Activated CD4-positive, alpha-beta T cell treated with anti-CD3 and anti-CD28 coated beads for 36 hours (primary cell): ENCODE data around the gene NFRKB. TPM values are rescaled to one million over a fixed set of nuclear protein-coding genes. Genes with fewer than 3 reads are reported as not detected.

Source experiments
- ATAC-seq: fragments of 200-7000 bp; cut with Tn5 transposase; one replicate; pipeline ENCODE4 v1.10.0; 2021; ENCODE audit warnings: mild to moderate bottlenecking, moderate library complexity
- CTCF ChIA-PET: fragments of 350-600 bp; sonication (Branson Sonifier 250); formaldehyde crosslinking; loops from one replicate; lab custom pipeline; 2021; ENCODE audit warnings: antibody characterized with exemption; lab: Charles Lee
- POLR2A ChIA-PET: fragments of 350-600 bp; sonication (Branson Sonifier 250); formaldehyde crosslinking; loops from one replicate; lab custom pipeline; 2021; ENCODE audit warnings: antibody characterized with exemption, inconsistent platforms; lab: Charles Lee
- DNase-seq: peaks from one replicate; pipeline ENCODE4 v3.0.0-alpha.2; 2020
- H3K27ac Mint-ChIP-seq: one replicate; pipeline ENCODE4 v1.8.0; 2021; ENCODE audit warnings: mixed read lengths
- H3K27me3 Mint-ChIP-seq: one replicate; pipeline ENCODE4 v1.8.0; 2021; ENCODE audit warnings: mixed read lengths
- H3K36me3 Mint-ChIP-seq: one replicate; pipeline ENCODE4 v1.8.0; 2021; ENCODE audit warnings: low read depth, mixed read lengths
- H3K4me1 Mint-ChIP-seq: one replicate; pipeline ENCODE4 v1.8.0; 2021; ENCODE audit warnings: mixed read lengths
- H3K4me3 Mint-ChIP-seq: one replicate; pipeline ENCODE4 v1.8.0; 2021; ENCODE audit warnings: mild to moderate bottlenecking, moderate library complexity, mixed read lengths
- H3K9me3 Mint-ChIP-seq: one replicate; pipeline ENCODE4 v1.8.0; 2021; ENCODE audit warnings: low read depth, mixed read lengths
- intact Hi-C, 2 experiments: fragments of 100-400 bp; cut with DNase I in 1 of 2; cut with micrococcal nuclease in 1 of 2; formaldehyde crosslinking; loops; one replicate each; pipeline versions ENCODE4 v1.14.2 to v1.15.1; 2022 to 2024; cut with DNase I, micrococcal nuclease
- total RNA-seq, 2 experiments: library from RNA; stranded (reverse); gene quantifications; one replicate each; pipeline ENCODE4 v1.2.3, GENCODE V29; 2021

NFRKB gene
- total RNA-seq, 2 experiments from 2014 or later = 27.3 to 31.0 TPM

GRCh38 chr11:129930296-129930695 lies 34.9 kb upstream of the NFRKB start:
- intact Hi-C loops = no loop called here
- Mint-ChIP-seq H3K27ac (no peak overlapping the region), H3K27me3 (no peaks in the 10 kb centered on the region), H3K4me3 (no peak overlapping the region), H3K9me3 (no peaks in the 10 kb centered on the region), H3K36me3 (peaks cover 16% of the 10 kb centered on the region), H3K4me1 (no peaks in the 10 kb centered on the region)
- ATAC-seq = no peak
- CTCF ChIA-PET = interaction anchor here (0.8 to 2.0 kb wide), 3 partner anchors 25 to 202 kb away, joined by 3 to 4 read pairs (median 4); no protein-coding TSS in a partner anchor
- POLR2A ChIA-PET = no interaction called here
- DNase-seq = no peak

GRCh38 chr11:129929721-129930120 lies 34.3 kb upstream of the NFRKB start:
- intact Hi-C loops = no loop called here
- H3K36me3 Mint-ChIP-seq = peaks cover 16% of the 10 kb centered on the region
- DNase-seq = no peak
- no peak overlapping the region for H3K27ac Mint-ChIP-seq
- POLR2A ChIA-PET = no interaction called here
- no peaks in the 10 kb centered on the region for H3K4me1 Mint-ChIP-seq
- H3K4me3 Mint-ChIP-seq = no peak overlapping the region
- no peak for ATAC-seq
- CTCF ChIA-PET = interaction anchor here (0.8 to 2.0 kb wide), 3 partner anchors 25 to 203 kb away, joined by 3 to 4 read pairs (median 4); no protein-coding TSS in a partner anchor
- no peaks in the 10 kb centered on the region for H3K9me3 Mint-ChIP-seq
- H3K27me3 Mint-ChIP-seq = no peaks in the 10 kb centered on the region

- ChIA-PET POLR2A (no interaction called here), CTCF (interaction anchor here (1.2 to 2.0 kb wide), 2 partner anchors 26 to 203 kb away, joined by 4 read pairs; no protein-coding TSS in a partner anchor)
These were observed 33.7 kb upstream of the NFRKB start for GRCh38 chr11:129928923-129929692.

GRCh38 chr11:129922674-129923073 lies 27.3 kb upstream of the NFRKB start:
- Mint-ChIP-seq H3K4me1 (peaks cover 6% of the 10 kb centered on the region), H3K4me3 (no peak overlapping the region), H3K27me3 (no peaks in the 10 kb centered on the region), H3K36me3 (peaks cover 13% of the 10 kb centered on the region), H3K9me3 (no peaks in the 10 kb centered on the region), H3K27ac (no peak overlapping the region)
- ChIA-PET CTCF (interaction anchor here (0.6 to 8.5 kb wide), 16 partner anchors 10 to 1005 kb away, joined by 3 to 225 read pairs (median 4); no protein-coding TSS in a partner anchor), POLR2A (no interaction called here)
- intact Hi-C loops = loop anchor here (1.0 kb wide), 3 partner anchors 81 to 210 kb away; partner anchors contain the start of gene APLP2 (in 1 of the 2)
- ATAC-seq (no peak), DNase-seq (no peak)

More at GRCh38 chr11:129928923-129929692, 33.7 kb upstream of the NFRKB start:
- no peak overlapping the region for H3K27ac Mint-ChIP-seq
- peaks cover 16% of the 10 kb centered on the region for H3K36me3 Mint-ChIP-seq
- H3K9me3 Mint-ChIP-seq = no peaks in the 10 kb centered on the region
- no peaks in the 10 kb centered on the region for H3K4me1 Mint-ChIP-seq
- H3K27me3 Mint-ChIP-seq = no peaks in the 10 kb centered on the region
- ATAC-seq (no peak), DNase-seq (no peak)
- no peak overlapping the region for H3K4me3 Mint-ChIP-seq
- intact Hi-C loops = no loop called here

GRCh38 chr11:129918361-129918760 lies 23.0 kb upstream of the NFRKB start:
- no peak for DNase-seq
- CTCF ChIA-PET = interaction anchor here (0.6 kb wide), 1 partner anchor 137 kb away, joined by 3 read pairs; no protein-coding TSS in a partner anchor
- Mint-ChIP-seq H3K4me3 (no peak overlapping the region), H3K4me1 (peaks cover 4% of the 10 kb centered on the region), H3K9me3 (no peaks in the 10 kb centered on the region), H3K27me3 (no peaks in the 10 kb centered on the region), H3K27ac (no peak overlapping the region), H3K36me3 (peaks cover 15% of the 10 kb centered on the region)
- intact Hi-C loops = no loop called here
- no peak for ATAC-seq
- POLR2A ChIA-PET = no interaction called here

- Mint-ChIP-seq H3K4me1 (peaks cover 2% of the 10 kb centered on the region), H3K4me3 (no peak overlapping the region), H3K36me3 (peaks cover 14% of the 10 kb centered on the region), H3K27me3 (no peaks in the 10 kb centered on the region), H3K9me3 (no peaks in the 10 kb centered on the region), H3K27ac (no peak overlapping the region)
- ChIA-PET POLR2A (no interaction called here), CTCF (interaction anchor here (1.0 kb wide), 1 partner anchor 215 kb away, joined by 3 read pairs; no protein-coding TSS in a partner anchor)
- DNase-seq (no peak), ATAC-seq (no peak)
- intact Hi-C loops = no loop called here
These were observed 21.9 kb upstream of the NFRKB start for GRCh38 chr11:129917231-129917630.

GRCh38 chr11:129911298-129911697 lies 15.9 kb upstream of the NFRKB start:
- Mint-ChIP-seq H3K27ac (peak overlapping the region; percentile 75), H3K4me3 (no peak overlapping the region), H3K9me3 (no peaks in the 10 kb centered on the region), H3K4me1 (peaks cover 5% of the 10 kb centered on the region), H3K36me3 (peaks cover 22% of the 10 kb centered on the region), H3K27me3 (no peaks in the 10 kb centered on the region)
- CTCF ChIA-PET = interaction anchor here (1.8 kb wide), 1 partner anchor 221 kb away, joined by 3 read pairs; no protein-coding TSS in a partner anchor
- no peak for DNase-seq
- ATAC-seq = peak; percentile 30
- POLR2A ChIA-PET = no interaction called here
- intact Hi-C loops = no loop called here

GRCh38 chr11:129910360-129910759 lies 15.0 kb upstream of the NFRKB start:
- ChIA-PET POLR2A (no interaction called here), CTCF (interaction anchor here (1.3 kb wide), 1 partner anchor 13 kb away, joined by 7 read pairs; no protein-coding TSS in a partner anchor)
- Mint-ChIP-seq H3K9me3 (no peaks in the 10 kb centered on the region), H3K27me3 (no peaks in the 10 kb centered on the region), H3K4me1 (peaks cover 5% of the 10 kb centered on the region), H3K27ac (no peak overlapping the region), H3K4me3 (no peak overlapping the region), H3K36me3 (peaks cover 27% of the 10 kb centered on the region)
- intact Hi-C loops = no loop called here
- ATAC-seq (no peak), DNase-seq (no peak)

- Mint-ChIP-seq H3K9me3 (no peaks in the 10 kb centered on the region), H3K36me3 (peaks cover 29% of the 10 kb centered on the region), H3K27ac (no peak overlapping the region), H3K4me1 (no peaks in the 10 kb centered on the region), H3K27me3 (no peaks in the 10 kb centered on the region), H3K4me3 (no peak overlapping the region)
- ChIA-PET POLR2A (no interaction called here), CTCF (interaction anchor here (1.0 to 1.3 kb wide), 2 partner anchors 21 to 25 kb away, joined by 3 to 4 read pairs; no protein-coding TSS in a partner anchor)
- intact Hi-C loops = no loop called here
- ATAC-seq (no peak), DNase-seq (no peak)
These were observed 10.0 kb upstream of the NFRKB start for GRCh38 chr11:129905402-129905801.

- Mint-ChIP-seq H3K9me3 (no peaks in the 10 kb centered on the region), H3K27me3 (no peaks in the 10 kb centered on the region)
- POLR2A ChIA-PET = no interaction called here
These were observed 684 bp upstream of the NFRKB start for GRCh38 chr11:129896062-129896461.

GRCh38 chr11:129894278-129895125 lies 876 bp downstream of the NFRKB start:
- intact Hi-C loops = loop anchor here in 1 of 2 experiments (1.0 kb wide), 7 partner anchors 80 to 1022 kb away; partner anchors contain the start of genes APLP2, PRDM10, SNX19 and ZBTB44
- H3K4me1 Mint-ChIP-seq = peaks cover 49% of the 10 kb centered on the region
- H3K27me3 Mint-ChIP-seq = no peaks in the 10 kb centered on the region
- ATAC-seq = no peak
- peak overlapping the region; percentile 69 for H3K27ac Mint-ChIP-seq
- no peak for DNase-seq
- H3K36me3 Mint-ChIP-seq = peaks cover 26% of the 10 kb centered on the region
- ChIA-PET POLR2A (no interaction called here), CTCF (interaction anchor here (0.7 to 1.9 kb wide), 6 partner anchors 13 to 240 kb away, joined by 3 to 9 read pairs (median 4); partner anchors contain the start of genes APLP2 and PRDM10)
- H3K4me3 Mint-ChIP-seq = peak overlapping the region; percentile 84
- H3K9me3 Mint-ChIP-seq = no peaks in the 10 kb centered on the region

More at GRCh38 chr11:129896062-129896461, 684 bp upstream of the NFRKB start:
- H3K4me1 Mint-ChIP-seq = peaks cover 41% of the 10 kb centered on the region
- intact Hi-C loops = no loop called here
- CTCF ChIA-PET = interaction anchor here (1.2 to 1.5 kb wide), 2 partner anchors 97 to 236 kb away, joined by 3 to 5 read pairs; no protein-coding TSS in a partner anchor
- DNase-seq (no peak), ATAC-seq (no peak)
- peaks cover 22% of the 10 kb centered on the region for H3K36me3 Mint-ChIP-seq
- peak overlapping the region; percentile 84 for H3K4me3 Mint-ChIP-seq
- peak overlapping the region; percentile 71 for H3K27ac Mint-ChIP-seq
